ENCODE measurements around the gene SUSD5. TPM values are rescaled to one million over a fixed set of nuclear protein-coding genes. Genes with fewer than 3 reads are reported as not detected.
A peak's percentile ranks its signal among the peaks of the same experiment; 100 is the strongest.

Gene SUSD5
- total RNA-seq, 5 donors from 2014 or later (not counting 1 experiment from before 2014, with no cell fraction given): not detected

- no peaks in the 10 kb centered on the region for H3K4me1 Mint-ChIP-seq
- Histone ChIP-seq H3K36me3 (ENCODE audit: control insufficient read depth in 2 of 2, extremely low read depth in 1 of 2, insufficient read depth in 1 of 2, low read length in 1 of 2) (no peaks in the 10 kb centered on the region), H3K4me3 (ENCODE audit: control insufficient read depth in 1 of 2, extremely low read depth in 1 of 2, low read length in 1 of 2) (no peak overlapping the region), H3K9me3 (no peaks in the 10 kb centered on the region), H3K4me1 (ENCODE audit: control insufficient read depth in 1 of 2, extremely low read depth in 1 of 2, insufficient read depth in 2 of 2, low read length in 2 of 2) (no peaks in the 10 kb centered on the region), H3K27ac (ENCODE audit: low read length) (no peak overlapping the region), H3K27me3 (replicated peaks in 1 of 2; ENCODE audit: control insufficient read depth in 2 of 2, extremely low read depth in 1 of 2, insufficient read depth in 2 of 2, low read length in 1 of 2) (peaks cover 0 to 23% of the 10 kb centered on the region in 2 experiments)
- H3K36me3 Mint-ChIP-seq: no peaks in the 10 kb centered on the region
- no peak for DNase-seq
- H3K27me3 Mint-ChIP-seq: peaks cover 24 to 33% of the 10 kb centered on the region in 2 donors
- ChIA-PET POLR2A (no interaction called here), CTCF (no interaction called here)
- no peak for ATAC-seq (replicated peaks in 1 of 4)
- H3K9me3 Mint-ChIP-seq: no peaks in the 10 kb centered on the region
- no peak overlapping the region for H3K27ac Mint-ChIP-seq
- WGBS (ENCODE audit: insufficient coverage): 85% methylated on average over 11 of the region's 19 CpGs
- H3K4me3 Mint-ChIP-seq: no peak overlapping the region
Measured at GRCh38 chr3:33152363-33153360, 65.9 kb downstream of the SUSD5 start.

GRCh38 chr3:33149342-33149741 is 69.3 kb downstream of the SUSD5 start:
- Histone ChIP-seq H3K27me3 (replicated peaks in 1 of 2; ENCODE audit: control insufficient read depth in 2 of 2, extremely low read depth in 1 of 2, insufficient read depth in 2 of 2, low read length in 1 of 2) (peaks cover 0 to 20% of the 10 kb centered on the region in 2 experiments), H3K9me3 (no peaks in the 10 kb centered on the region), H3K27ac (ENCODE audit: low read length) (no peak overlapping the region), H3K4me1 (ENCODE audit: control insufficient read depth in 1 of 2, extremely low read depth in 1 of 2, insufficient read depth in 2 of 2, low read length in 2 of 2) (no peaks in the 10 kb centered on the region), H3K36me3 (ENCODE audit: control insufficient read depth in 2 of 2, extremely low read depth in 1 of 2, insufficient read depth in 1 of 2, low read length in 1 of 2) (peaks cover 0 to 3% of the 10 kb centered on the region in 2 donors), H3K4me3 (ENCODE audit: control insufficient read depth in 1 of 2, extremely low read depth in 1 of 2, low read length in 1 of 2) (no peak overlapping the region)
- H3K36me3 Mint-ChIP-seq: no peaks in the 10 kb centered on the region
- no peaks in the 10 kb centered on the region for H3K9me3 Mint-ChIP-seq
- peaks cover 11 to 19% of the 10 kb centered on the region in 2 donors for H3K27me3 Mint-ChIP-seq
- ChIA-PET POLR2A (no interaction called here), CTCF (no interaction called here)
- H3K4me3 Mint-ChIP-seq: no peak overlapping the region
- WGBS (ENCODE audit: insufficient coverage): 45% methylated on average over 2 of the region's 6 CpGs
- no peak for ATAC-seq (replicated peaks in 1 of 4)
- peak in 1 of 35 experiments; percentile 16 for DNase-seq
- H3K4me1 Mint-ChIP-seq: no peaks in the 10 kb centered on the region
- H3K27ac Mint-ChIP-seq: no peak overlapping the region

GRCh38 chr3:33146791-33147445 is 71.7 kb downstream of the SUSD5 start:
- Histone ChIP-seq H3K36me3 (ENCODE audit: control insufficient read depth in 2 of 2, extremely low read depth in 1 of 2, insufficient read depth in 1 of 2, low read length in 1 of 2) (peaks cover 3 to 15% of the 10 kb centered on the region in 2 donors), H3K4me1 (ENCODE audit: control insufficient read depth in 1 of 2, extremely low read depth in 1 of 2, insufficient read depth in 2 of 2, low read length in 2 of 2) (no peaks in the 10 kb centered on the region), H3K27ac (ENCODE audit: low read length) (no peak overlapping the region), H3K9me3 (no peaks in the 10 kb centered on the region), H3K27me3 (replicated peaks in 1 of 2; ENCODE audit: control insufficient read depth in 2 of 2, extremely low read depth in 1 of 2, insufficient read depth in 2 of 2, low read length in 1 of 2) (no peaks in the 10 kb centered on the region), H3K4me3 (ENCODE audit: control insufficient read depth in 1 of 2, extremely low read depth in 1 of 2, low read length in 1 of 2) (no peak overlapping the region)
- Mint-ChIP-seq H3K36me3 (peaks cover 18% of the 10 kb centered on the region), H3K27me3 (peaks cover 0 to 2% of the 10 kb centered on the region in 2 donors), H3K4me3 (no peak overlapping the region), H3K4me1 (no peaks in the 10 kb centered on the region), H3K9me3 (no peaks in the 10 kb centered on the region), H3K27ac (no peak overlapping the region)
- ATAC-seq (replicated peaks in 1 of 4) (no peak), DNase-seq (no peak)
- CTCF ChIA-PET: no interaction called here
- POLR2A ChIA-PET: no interaction called here
- WGBS (ENCODE audit: insufficient coverage): no CpG with 5 or more reads among the region's 8 CpGs

- POLR2A ChIA-PET: no interaction called here
- DNase-seq: no peak
- Histone ChIP-seq H3K4me1 (ENCODE audit: control insufficient read depth in 1 of 2, extremely low read depth in 1 of 2, insufficient read depth in 2 of 2, low read length in 2 of 2) (no peaks in the 10 kb centered on the region), H3K9me3 (no peaks in the 10 kb centered on the region), H3K4me3 (ENCODE audit: control insufficient read depth in 1 of 2, extremely low read depth in 1 of 2, low read length in 1 of 2) (no peak overlapping the region), H3K27me3 (replicated peaks in 1 of 2; ENCODE audit: control insufficient read depth in 2 of 2, extremely low read depth in 1 of 2, insufficient read depth in 2 of 2, low read length in 1 of 2) (no peaks in the 10 kb centered on the region), H3K36me3 (ENCODE audit: control insufficient read depth in 2 of 2, extremely low read depth in 1 of 2, insufficient read depth in 1 of 2, low read length in 1 of 2) (peaks cover 3 to 22% of the 10 kb centered on the region in 2 donors), H3K27ac (ENCODE audit: low read length) (no peak overlapping the region)
- Mint-ChIP-seq H3K36me3 (peaks cover 26% of the 10 kb centered on the region), H3K4me1 (no peaks in the 10 kb centered on the region), H3K27me3 (no peaks in the 10 kb centered on the region), H3K27ac (no peak overlapping the region), H3K9me3 (no peaks in the 10 kb centered on the region), H3K4me3 (no peak overlapping the region)
- CTCF ChIA-PET: interaction anchor here in 1 of 2 donors (0.7 kb wide), 1 partner anchor 14 kb away, joined by 3 read pairs; no protein-coding TSS in a partner anchor
- WGBS (ENCODE audit: insufficient coverage): 72% methylated on average over 4 of the region's 9 CpGs
- no peak for ATAC-seq (replicated peaks in 1 of 4)
Measured at GRCh38 chr3:33145901-33146580, 72.6 kb downstream of the SUSD5 start.

GRCh38 chr3:33145221-33145900 is 73.2 kb downstream of the SUSD5 start:
- no peak overlapping the region for H3K4me3 Mint-ChIP-seq
- WGBS (ENCODE audit: insufficient coverage): 91% methylated on average over 9 of the region's 16 CpGs
- POLR2A ChIA-PET: no interaction called here
- Histone ChIP-seq H3K27me3 (replicated peaks in 1 of 2; ENCODE audit: control insufficient read depth in 2 of 2, extremely low read depth in 1 of 2, insufficient read depth in 2 of 2, low read length in 1 of 2) (no peaks in the 10 kb centered on the region), H3K27ac (ENCODE audit: low read length) (no peak overlapping the region), H3K4me3 (ENCODE audit: control insufficient read depth in 1 of 2, extremely low read depth in 1 of 2, low read length in 1 of 2) (no peak overlapping the region), H3K36me3 (ENCODE audit: control insufficient read depth in 2 of 2, extremely low read depth in 1 of 2, insufficient read depth in 1 of 2, low read length in 1 of 2) (peaks cover 3 to 22% of the 10 kb centered on the region in 2 donors), H3K9me3 (no peaks in the 10 kb centered on the region), H3K4me1 (ENCODE audit: control insufficient read depth in 1 of 2, extremely low read depth in 1 of 2, insufficient read depth in 2 of 2, low read length in 2 of 2) (no peaks in the 10 kb centered on the region)
- no peaks in the 10 kb centered on the region for H3K9me3 Mint-ChIP-seq
- peaks cover 32% of the 10 kb centered on the region for H3K36me3 Mint-ChIP-seq
- CTCF ChIA-PET: interaction anchor here in 1 of 2 donors (0.7 kb wide), 1 partner anchor 14 kb away, joined by 3 read pairs; no protein-coding TSS in a partner anchor
- ATAC-seq (replicated peaks in 1 of 4) (no peak), DNase-seq (no peak)
- H3K27me3 Mint-ChIP-seq: no peaks in the 10 kb centered on the region
- H3K27ac Mint-ChIP-seq: no peak overlapping the region
- H3K4me1 Mint-ChIP-seq: no peaks in the 10 kb centered on the region

GRCh38 chr3:33144433-33144832 is 74.2 kb downstream of the SUSD5 start:
- ChIA-PET CTCF (no interaction called here), POLR2A (no interaction called here)
- WGBS (ENCODE audit: insufficient coverage): no CpG with 5 or more reads among the region's 1 CpG
- Histone ChIP-seq H3K27me3 (replicated peaks in 1 of 2; ENCODE audit: control insufficient read depth in 2 of 2, extremely low read depth in 1 of 2, insufficient read depth in 2 of 2, low read length in 1 of 2) (no peaks in the 10 kb centered on the region), H3K27ac (ENCODE audit: low read length) (no peak overlapping the region), H3K4me3 (ENCODE audit: control insufficient read depth in 1 of 2, extremely low read depth in 1 of 2, low read length in 1 of 2) (no peak overlapping the region), H3K36me3 (ENCODE audit: control insufficient read depth in 2 of 2, extremely low read depth in 1 of 2, insufficient read depth in 1 of 2, low read length in 1 of 2) (peaks cover 3 to 24% of the 10 kb centered on the region in 2 donors), H3K9me3 (no peaks in the 10 kb centered on the region), H3K4me1 (ENCODE audit: control insufficient read depth in 1 of 2, extremely low read depth in 1 of 2, insufficient read depth in 2 of 2, low read length in 2 of 2) (no peaks in the 10 kb centered on the region)
- no peak overlapping the region for H3K27ac Mint-ChIP-seq
- no peaks in the 10 kb centered on the region for H3K4me1 Mint-ChIP-seq
- DNase-seq (peak in 13 of 35 experiments; percentile 4 to 44 (median 13)), ATAC-seq (replicated peaks in 1 of 4) (no peak)
- H3K27me3 Mint-ChIP-seq: no peaks in the 10 kb centered on the region
- H3K9me3 Mint-ChIP-seq: no peaks in the 10 kb centered on the region
- no peak overlapping the region for H3K4me3 Mint-ChIP-seq
- peaks cover 32% of the 10 kb centered on the region for H3K36me3 Mint-ChIP-seq

Measured in T-cell (primary cell).